ENCODE results near the gene MDM1.

MDM1 gene

DNA sequence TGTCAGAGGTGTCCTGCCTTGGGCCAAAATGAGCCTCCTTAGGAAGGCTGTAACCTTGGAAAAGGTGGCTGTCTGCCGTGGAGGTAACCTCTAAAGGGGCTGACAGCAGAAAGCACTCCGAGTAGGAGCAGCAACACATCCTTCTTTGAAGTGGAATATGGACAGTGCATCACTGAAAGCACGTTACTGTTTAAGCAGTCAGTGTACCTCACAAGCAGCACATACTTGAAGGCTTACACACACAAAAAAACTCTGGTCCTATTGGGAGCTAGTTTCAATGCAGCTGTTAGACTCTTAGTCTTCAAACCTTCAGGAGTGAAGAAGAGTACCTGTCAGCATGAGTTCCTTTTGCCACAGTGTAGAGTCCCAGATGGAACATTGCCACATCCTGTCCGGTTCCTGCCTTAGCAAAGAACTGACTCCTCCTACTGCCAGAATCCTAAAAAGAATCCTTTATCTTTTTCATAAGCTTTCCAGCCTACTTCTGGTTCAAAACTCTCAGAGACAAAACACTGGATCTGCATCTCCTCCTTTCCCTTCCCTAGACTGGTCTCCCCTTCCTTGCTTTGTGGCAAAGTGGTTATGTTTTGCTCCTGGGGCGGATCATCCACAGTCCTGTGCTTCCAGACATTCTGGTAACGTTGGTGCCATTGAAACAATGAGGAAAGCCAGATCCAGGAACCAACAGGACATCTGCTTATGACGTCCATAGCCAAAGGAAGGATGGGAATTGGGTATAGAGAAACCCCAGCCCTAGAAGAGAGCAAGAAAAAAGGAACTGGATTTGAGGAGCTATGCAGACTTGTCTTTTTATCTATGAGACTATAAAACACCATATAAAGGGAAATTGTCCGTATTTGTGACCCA lies 8.5 kb upstream of the MDM1 start:
- no CpG with 5 or more reads among the region's 8 CpGs for WGBS (ENCODE audit: insufficient coverage, insufficient read length)
- Histone ChIP-seq H3K27ac (ENCODE audit: low read length) (no peak overlapping the region), H3K36me3 (ENCODE audit: control insufficient read depth, insufficient read depth, low read length) (no peaks in the 10 kb centered on the region), H3K9me3 (ENCODE audit: control insufficient read depth, insufficient read depth, low read length) (no peaks in the 10 kb centered on the region), H3K4me3 (ENCODE audit: low read length) (no peak overlapping the region), H3K4me1 (ENCODE audit: control insufficient read depth, insufficient read depth, low read length) (no peaks in the 10 kb centered on the region), H3K27me3 (ENCODE audit: control insufficient read depth, insufficient read depth, low read length) (no peaks in the 10 kb centered on the region)
- DNase-seq (ENCODE audit: low read depth, low spot score), result no peak

DNA sequence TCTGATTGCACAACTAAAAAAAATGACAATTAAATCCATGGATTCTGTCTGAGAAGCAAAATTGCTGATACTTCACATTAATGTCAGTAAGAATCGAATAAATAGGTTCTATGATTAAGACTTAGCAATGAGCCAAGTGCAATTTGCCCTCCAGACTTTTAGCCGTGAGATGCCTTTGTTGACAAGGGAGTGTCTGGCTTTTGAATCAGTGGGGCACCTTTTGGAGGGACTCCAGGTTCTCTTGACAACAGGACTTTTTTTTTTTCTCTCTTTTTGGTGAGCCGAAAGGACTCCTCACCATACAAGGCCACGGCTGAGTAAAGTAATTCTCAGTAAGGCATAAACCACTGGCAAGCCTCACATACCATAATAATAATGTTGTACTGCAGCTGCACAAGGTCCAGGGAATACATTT lies 4.7 kb upstream of the MDM1 start:
- Histone ChIP-seq H3K27me3 (ENCODE audit: control insufficient read depth, insufficient read depth, low read length) (no peaks in the 10 kb centered on the region), H3K36me3 (ENCODE audit: control insufficient read depth, insufficient read depth, low read length) (no peaks in the 10 kb centered on the region), H3K4me3 (ENCODE audit: low read length) (no peak overlapping the region), H3K9me3 (ENCODE audit: control insufficient read depth, insufficient read depth, low read length) (no peaks in the 10 kb centered on the region), H3K4me1 (ENCODE audit: control insufficient read depth, insufficient read depth, low read length) (no peaks in the 10 kb centered on the region), H3K27ac (ENCODE audit: low read length) (no peak overlapping the region)
- DNase-seq (ENCODE audit: low read depth, low spot score), result no peak
- no CpG with 5 or more reads among the region's 4 CpGs for WGBS (ENCODE audit: insufficient coverage, insufficient read length)

DNA sequence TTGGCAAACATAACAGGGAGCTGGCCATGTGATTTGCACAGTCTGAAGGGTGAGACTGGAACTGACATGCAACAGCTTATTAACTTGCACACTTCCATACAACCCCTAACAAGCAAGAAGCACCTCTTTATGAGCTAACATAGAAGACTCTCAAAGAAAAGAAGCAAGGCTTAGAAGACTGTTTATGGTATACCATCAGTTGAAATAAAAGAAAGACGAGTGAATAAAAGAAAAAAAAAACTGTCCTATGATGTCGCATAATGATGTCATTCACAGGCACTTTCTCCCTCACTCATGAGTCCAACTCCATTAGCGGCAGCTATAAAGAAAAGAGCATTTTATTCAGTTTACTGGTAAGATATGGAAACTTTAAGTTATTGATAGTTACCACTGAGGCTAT lies 3.3 kb upstream of the MDM1 start:
- WGBS (ENCODE audit: insufficient coverage, insufficient read length), result no CpG with 5 or more reads among the region's 3 CpGs
- no peaks in the 10 kb centered on the region for H3K9me3 ChIP-seq (ENCODE audit: control insufficient read depth, insufficient read depth, low read length)
- no peak overlapping the region for H3K4me3 ChIP-seq (ENCODE audit: low read length)
- H3K27ac ChIP-seq (ENCODE audit: low read length), result no peak overlapping the region
- no peaks in the 10 kb centered on the region; the same call in 1 of the 2 replicates for H3K4me1 ChIP-seq (ENCODE audit: control insufficient read depth, insufficient read depth, low read length)
- no peaks in the 10 kb centered on the region for H3K27me3 ChIP-seq (ENCODE audit: control insufficient read depth, insufficient read depth, low read length)
- no peak for DNase-seq (ENCODE audit: low read depth, low spot score)
- H3K36me3 ChIP-seq (ENCODE audit: control insufficient read depth, insufficient read depth, low read length), result no peaks in the 10 kb centered on the region

DNA sequence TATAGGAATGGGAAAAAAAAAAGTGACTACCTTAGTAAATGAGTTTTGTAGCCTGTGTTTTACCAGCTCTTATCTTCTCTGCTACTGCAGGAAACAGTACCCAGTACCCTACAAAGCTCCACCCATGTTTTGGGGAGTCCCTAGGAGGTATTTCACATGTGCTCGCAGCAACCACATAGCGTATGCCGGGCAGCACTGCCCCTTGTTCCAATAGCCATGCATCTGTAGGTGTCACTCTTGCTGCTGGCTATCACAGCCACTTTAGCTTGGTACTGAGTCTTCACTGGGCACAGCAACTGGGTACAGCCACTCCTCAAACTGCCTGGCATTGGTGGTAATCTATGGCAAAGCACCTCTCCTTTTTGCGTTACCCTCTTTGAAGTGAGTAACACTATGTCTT lies 2.0 kb upstream of the MDM1 start:
- no peaks in the 10 kb centered on the region for H3K27me3 ChIP-seq (ENCODE audit: control insufficient read depth, insufficient read depth, low read length)
- no peak overlapping the region for H3K4me3 ChIP-seq (ENCODE audit: low read length)
- H3K4me1 ChIP-seq (ENCODE audit: control insufficient read depth, insufficient read depth, low read length), result peaks cover 2% of the 10 kb centered on the region; the same call in 1 of the 2 replicates
- WGBS (ENCODE audit: insufficient coverage, insufficient read length), result no CpG with 5 or more reads among the region's 4 CpGs
- no peaks in the 10 kb centered on the region for H3K36me3 ChIP-seq (ENCODE audit: control insufficient read depth, insufficient read depth, low read length)
- no peak overlapping the region for H3K27ac ChIP-seq (ENCODE audit: low read length)
- H3K9me3 ChIP-seq (ENCODE audit: control insufficient read depth, insufficient read depth, low read length), result no peaks in the 10 kb centered on the region
- no peak for DNase-seq (ENCODE audit: low read depth, low spot score)

DNA sequence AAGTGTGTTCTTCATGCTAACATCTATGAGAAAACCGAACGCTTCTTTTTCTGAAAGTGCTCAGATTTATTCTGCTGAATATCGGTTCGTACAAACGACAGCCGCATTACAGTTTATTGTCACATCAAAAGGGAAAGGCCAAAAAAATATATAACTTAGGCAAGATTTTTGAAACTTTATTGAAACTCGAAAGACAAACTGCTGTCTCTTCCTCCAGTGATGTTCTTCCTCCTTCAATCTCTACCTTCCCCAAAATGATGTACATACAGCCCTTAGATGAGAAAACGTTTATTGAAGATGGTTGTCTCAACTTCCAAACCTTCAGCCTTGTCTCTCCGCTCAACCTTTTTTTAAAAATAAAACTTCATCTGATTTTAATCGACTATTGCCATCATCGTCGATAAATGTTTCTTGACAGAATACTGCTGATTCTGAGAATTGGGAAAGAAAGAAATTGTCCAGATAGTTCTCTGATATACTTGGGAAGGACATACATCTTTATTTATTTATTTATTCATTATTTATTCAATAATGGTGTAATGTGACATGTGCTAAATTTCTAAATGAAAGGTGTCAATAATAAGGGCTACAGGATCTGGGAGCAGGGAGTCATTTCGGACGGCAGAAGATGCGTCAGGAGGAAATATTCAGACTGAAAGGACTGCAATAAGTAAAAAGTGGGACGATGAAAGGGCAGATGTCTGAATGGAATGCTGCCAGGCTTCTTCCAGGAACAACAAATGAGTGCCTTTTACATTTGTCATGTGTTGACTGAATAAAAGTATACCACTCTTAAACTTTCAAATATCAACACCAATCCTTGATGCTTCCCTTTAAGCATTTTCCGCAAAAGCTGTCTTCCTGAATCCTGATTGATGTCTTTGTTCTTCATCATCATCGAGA lies 817 bp upstream of the MDM1 start:
- WGBS (ENCODE audit: insufficient coverage, insufficient read length), result 100% methylated on average over 4 of the region's 18 CpGs
- Histone ChIP-seq H3K4me1 (ENCODE audit: control insufficient read depth, insufficient read depth, low read length) (peaks cover 2% of the 10 kb centered on the region; the same call in 1 of the 2 replicates), H3K27ac (ENCODE audit: low read length) (no peak overlapping the region), H3K27me3 (ENCODE audit: control insufficient read depth, insufficient read depth, low read length) (no peaks in the 10 kb centered on the region), H3K4me3 (ENCODE audit: low read length) (peak overlapping the region; percentile 53; the same call in 1 of the 2 replicates), H3K9me3 (ENCODE audit: control insufficient read depth, insufficient read depth, low read length) (no peaks in the 10 kb centered on the region), H3K36me3 (ENCODE audit: control insufficient read depth, insufficient read depth, low read length) (no peaks in the 10 kb centered on the region)
- DNase-seq (ENCODE audit: low read depth, low spot score), result no peak

DNA sequence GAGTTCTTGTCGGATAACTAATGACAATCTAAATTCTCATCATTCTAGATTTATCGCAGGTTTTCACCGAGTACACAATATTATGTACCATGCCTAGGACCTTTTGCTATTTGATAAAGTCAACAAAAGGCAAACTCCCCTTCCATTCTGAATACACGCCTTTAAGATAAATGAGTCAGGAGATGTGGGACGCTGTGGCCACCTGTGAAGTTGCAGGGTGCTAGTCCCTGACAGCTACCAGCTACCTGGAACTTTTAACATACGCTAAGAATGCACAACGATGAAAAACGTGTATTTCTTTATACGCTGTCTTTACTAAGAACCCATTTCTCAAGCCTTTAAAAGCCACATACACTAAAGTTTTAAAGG lies 678 bp downstream of the MDM1 start:
- Histone ChIP-seq H3K27ac (ENCODE audit: low read length) (no peak overlapping the region), H3K36me3 (ENCODE audit: control insufficient read depth, insufficient read depth, low read length) (no peaks in the 10 kb centered on the region), H3K4me1 (ENCODE audit: control insufficient read depth, insufficient read depth, low read length) (peaks cover 2% of the 10 kb centered on the region; the same call in 1 of the 2 replicates), H3K9me3 (ENCODE audit: control insufficient read depth, insufficient read depth, low read length) (no peaks in the 10 kb centered on the region), H3K27me3 (ENCODE audit: control insufficient read depth, insufficient read depth, low read length) (no peaks in the 10 kb centered on the region), H3K4me3 (ENCODE audit: low read length) (peak overlapping the region; percentile 86; the same call in 1 of the 2 replicates)
- DNase-seq (ENCODE audit: low read depth, low spot score), result no peak
- WGBS (ENCODE audit: insufficient coverage, insufficient read length), result no CpG with 5 or more reads among the region's 9 CpGs

DNA sequence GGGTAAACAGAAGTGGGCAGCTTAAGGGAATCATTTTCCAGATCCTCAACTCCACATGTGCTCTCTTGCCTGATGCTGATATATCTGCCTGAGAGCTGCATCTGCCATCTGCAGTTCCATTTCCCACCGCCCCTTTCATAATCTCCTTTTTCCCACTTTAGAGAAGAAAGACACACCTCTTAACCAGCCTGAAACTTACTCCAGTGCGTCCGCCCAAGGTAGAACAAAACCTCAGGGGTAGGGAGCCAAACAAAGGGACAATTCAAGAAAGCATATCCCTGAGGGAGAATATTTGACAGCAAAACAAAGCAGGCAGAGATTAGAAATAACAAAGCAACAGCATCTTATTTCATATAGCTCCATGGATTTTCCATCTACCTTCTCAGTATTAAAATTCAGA lies 4.3 kb downstream of the MDM1 start:
- Histone ChIP-seq H3K9me3 (ENCODE audit: control insufficient read depth, insufficient read depth, low read length) (no peaks in the 10 kb centered on the region), H3K4me3 (ENCODE audit: low read length) (no peak overlapping the region), H3K27ac (ENCODE audit: low read length) (no peak overlapping the region), H3K36me3 (ENCODE audit: control insufficient read depth, insufficient read depth, low read length) (no peaks in the 10 kb centered on the region), H3K27me3 (ENCODE audit: control insufficient read depth, insufficient read depth, low read length) (no peaks in the 10 kb centered on the region), H3K4me1 (ENCODE audit: control insufficient read depth, insufficient read depth, low read length) (peaks cover 2% of the 10 kb centered on the region; the same call in 1 of the 2 replicates)
- WGBS (ENCODE audit: insufficient coverage, insufficient read length), result no CpG with 5 or more reads among the region's 3 CpGs
- no peak for DNase-seq (ENCODE audit: low read depth, low spot score)

DNA sequence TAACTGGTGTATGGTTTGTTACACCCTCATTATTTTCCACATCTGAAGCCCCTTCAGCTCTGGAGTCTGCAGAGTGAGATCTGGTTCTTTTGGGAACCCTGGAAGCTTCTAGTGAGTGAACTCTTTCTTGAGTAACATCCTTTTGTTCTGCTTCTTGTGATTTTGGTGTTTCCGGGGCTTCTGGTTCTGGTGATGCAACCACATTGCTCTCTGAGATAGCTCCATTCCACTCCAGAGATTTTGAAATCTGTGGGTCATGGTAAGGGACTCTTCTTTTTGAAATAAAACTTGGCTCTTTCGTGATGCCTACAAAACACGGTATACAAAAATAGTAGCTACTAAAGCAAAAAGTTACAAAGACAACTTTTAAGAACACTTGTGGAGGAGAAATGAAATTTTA lies 5.4 kb downstream of the MDM1 start:
- H3K27ac ChIP-seq (ENCODE audit: low read length), result no peak overlapping the region
- WGBS (ENCODE audit: insufficient coverage, insufficient read length), result no CpG with 5 or more reads among the region's 3 CpGs

DNA sequence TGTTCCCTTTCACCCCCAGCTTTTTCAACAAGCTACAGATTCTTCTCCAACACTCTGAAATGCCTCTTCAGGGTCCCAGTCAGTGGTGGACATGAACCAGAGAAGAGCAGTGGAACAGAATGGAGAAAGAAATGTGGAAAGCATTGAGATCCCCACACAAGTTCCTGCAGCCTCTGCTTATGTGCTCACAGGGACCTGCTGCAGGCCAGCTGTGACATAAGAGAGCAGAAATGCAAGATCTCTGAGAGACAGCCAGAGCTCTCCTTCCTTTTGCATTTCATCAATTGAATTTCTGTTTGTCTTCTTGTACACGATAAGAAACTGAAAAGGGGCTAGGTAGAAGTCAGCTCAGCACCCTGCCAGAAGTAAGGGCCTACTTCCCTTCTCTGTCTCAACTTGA lies 6.2 kb downstream of the MDM1 start:
- WGBS (ENCODE audit: insufficient coverage, insufficient read length), result no CpG with 5 or more reads among the region's 1 CpG
- H3K27me3 ChIP-seq (ENCODE audit: control insufficient read depth, insufficient read depth, low read length), result no peaks in the 10 kb centered on the region
- no peaks in the 10 kb centered on the region for H3K9me3 ChIP-seq (ENCODE audit: control insufficient read depth, insufficient read depth, low read length)
- H3K4me1 ChIP-seq (ENCODE audit: control insufficient read depth, insufficient read depth, low read length), result 0 out of 2 replicates have a peak, but pooled peaks cover 2% of the 10 kb centered on the region
- H3K4me3 ChIP-seq (ENCODE audit: low read length), result no peak overlapping the region
- H3K27ac ChIP-seq (ENCODE audit: low read length), result no peak overlapping the region
- no peak for DNase-seq (ENCODE audit: low read depth, low spot score)
- H3K36me3 ChIP-seq (ENCODE audit: control insufficient read depth, insufficient read depth, low read length), result no peaks in the 10 kb centered on the region

More for the DNA sequence above, 5.4 kb downstream of the MDM1 start:
- H3K27me3 ChIP-seq (ENCODE audit: control insufficient read depth, insufficient read depth, low read length), result no peaks in the 10 kb centered on the region
- no peak overlapping the region for H3K4me3 ChIP-seq (ENCODE audit: low read length)
- no peaks in the 10 kb centered on the region for H3K9me3 ChIP-seq (ENCODE audit: control insufficient read depth, insufficient read depth, low read length)
- H3K4me1 ChIP-seq (ENCODE audit: control insufficient read depth, insufficient read depth, low read length), result peaks cover 2% of the 10 kb centered on the region; the same call in 1 of the 2 replicates
- no peaks in the 10 kb centered on the region for H3K36me3 ChIP-seq (ENCODE audit: control insufficient read depth, insufficient read depth, low read length)
- DNase-seq (ENCODE audit: low read depth, low spot score), result no peak

DNA sequence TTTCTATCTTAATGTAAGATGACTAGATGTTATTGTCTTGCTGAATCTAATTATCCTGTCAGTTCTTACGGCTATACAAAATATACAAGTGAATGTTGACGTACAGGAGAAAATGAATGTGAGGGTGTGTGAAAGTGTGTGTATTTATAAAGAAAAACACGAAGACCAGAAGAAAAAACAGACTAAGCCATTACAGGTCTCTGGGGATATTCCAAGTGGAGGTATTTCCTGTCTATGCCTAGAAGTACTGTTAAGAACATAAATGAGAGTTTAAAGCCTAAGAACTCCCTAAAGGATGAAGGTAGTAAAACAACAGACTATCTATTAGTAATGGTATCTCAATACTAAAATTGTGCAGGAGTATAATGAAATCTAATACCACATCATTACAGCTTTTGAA lies 7.6 kb downstream of the MDM1 start:
- no peak for DNase-seq (ENCODE audit: low read depth, low spot score)
- Histone ChIP-seq H3K9me3 (ENCODE audit: control insufficient read depth, insufficient read depth, low read length) (no peaks in the 10 kb centered on the region), H3K27ac (ENCODE audit: low read length) (no peak overlapping the region), H3K4me3 (ENCODE audit: low read length) (no peak overlapping the region), H3K27me3 (ENCODE audit: control insufficient read depth, insufficient read depth, low read length) (no peaks in the 10 kb centered on the region), H3K36me3 (ENCODE audit: control insufficient read depth, insufficient read depth, low read length) (peaks cover 3% of the 10 kb centered on the region; the same call in 1 of the 2 replicates), H3K4me1 (ENCODE audit: control insufficient read depth, insufficient read depth, low read length) (0 out of 2 replicates have a peak, but pooled peaks cover 2% of the 10 kb centered on the region)
- 100% methylated on average over 3 of the region's 3 CpGs for WGBS (ENCODE audit: insufficient coverage, insufficient read length)

Data from iPS DF 6.9 (cell line).